Cardiac septum (tissue), 1 donor: ENCODE measurements around the gene ZNF607. TPM values are rescaled to one million over a fixed set of nuclear protein-coding genes. Genes with fewer than 3 reads are reported as not detected.
A peak's percentile ranks its signal among the peaks of the same experiment; 100 is the strongest.
"Not testable (repeated sequence)": the region's sequence is repeated elsewhere in the genome, so short reads cannot be mapped to it uniquely, and the experiment has no call there.

Experiments used
- DNase-seq: peaks from one replicate; pipeline ENCODE4 v3.0.0-alpha.2; 2020; ENCODE audit warnings: low spot score
- intact Hi-C: fragments of 100-400 bp; cut with DNase I; formaldehyde crosslinking; loops from one replicate; pipeline ENCODE4 v1.14.0; 2022
- long read RNA-seq: library from polyadenylated mRNA; unstranded; transcript quantifications from one replicate; pipeline ENCODE4 v2.0.0, GENCODE V29; 2021
- total RNA-seq: library from RNA; stranded (reverse); fragmentation: NEBNext Ultra II Directional; extraction: Animal tissue kit (Norgen Biotek cat#: 25700); gene quantifications from one replicate; pipeline ENCODE4 v1.2.1, GENCODE V29; 2021
- donor health status: DM: no; HTN: no; CAD: no.

ZNF607 gene
- total RNA-seq: 4.9 TPM
- long read RNA-seq, partial matches to known transcripts: 1 of 7 reads
- long read RNA-seq, other reads (novel, unspliced or antisense): 6 of 7 reads

- intact Hi-C loops: loop anchor here (2.0 kb wide), 2 partner anchors 59 to 65 kb away; partner anchors contain the start of genes ZFP30 and ZNF573
- DNase-seq: peak; percentile 93
Observed at GRCh38 chr19:37719111-37719926, at the start of gene ZNF607. Gene ZNF607, minus strand, starts transcription at chr19:37719761. Its CDS starts 8,143 bp downstream, at chr19:37711618.

GRCh38 chr19:37763488-37763887 lies 43.9 kb upstream of the ZNF607 start:
- intact Hi-C loops: no loop called here
- no peak for DNase-seq

- DNase-seq, intact Hi-C loops: not testable (repeated sequence)
Observed at GRCh38 chr19:37757683-37758082, 38.1 kb upstream of the ZNF607 start.

GRCh38 chr19:37738371-37738770 lies 18.8 kb upstream of the ZNF607 start:
- DNase-seq: no peak
- intact Hi-C loops: no loop called here

- no peak for DNase-seq
- intact Hi-C loops: no loop called here
Observed at GRCh38 chr19:37725181-37725580, 5.6 kb upstream of the ZNF607 start.

- DNase-seq: no peak
- intact Hi-C loops: loop anchor here (2.0 kb wide), 2 partner anchors 59 to 65 kb away; partner anchors contain the start of genes ZFP30 and ZNF573
Observed at GRCh38 chr19:37719927-37720265, 335 bp upstream of the ZNF607 start.

- intact Hi-C loops: loop anchor here (2.0 kb wide), 2 partner anchors 60 to 64 kb away; partner anchors contain the start of genes ZFP30 and ZNF573
Observed at GRCh38 chr19:37718304-37718703, 1.3 kb downstream of the ZNF607 start.

GRCh38 chr19:37716140-37716539 lies 3.4 kb downstream of the ZNF607 start:
- no peak for DNase-seq
- intact Hi-C loops: no loop called here

More at GRCh38 chr19:37718304-37718703, 1.3 kb downstream of the ZNF607 start:
- no peak for DNase-seq

- intact Hi-C loops: no loop called here
- no peak for DNase-seq
Observed at GRCh38 chr19:37706052-37706605, 13.4 kb downstream of the ZNF607 start.

- intact Hi-C loops: no loop called here
Observed at GRCh38 chr19:37699057-37699456, 20.5 kb downstream of the ZNF607 start.

GRCh38 chr19:37698216-37698615 lies 21.3 kb downstream of the ZNF607 start:
- intact Hi-C loops: no loop called here
- no peak for DNase-seq

More at GRCh38 chr19:37699057-37699456, 20.5 kb downstream of the ZNF607 start:
- DNase-seq: no peak

GRCh38 chr19:37695144-37695899 lies 24.2 kb downstream of the ZNF607 start:
- intact Hi-C loops: no loop called here

GRCh38 chr19:37692956-37693620 lies 26.5 kb downstream of the ZNF607 start:
- no peak for DNase-seq
- intact Hi-C loops: loop anchor here (1.0 kb wide), 1 partner anchor 37 kb away; no protein-coding TSS in a partner anchor

More at GRCh38 chr19:37695144-37695899, 24.2 kb downstream of the ZNF607 start:
- DNase-seq: no peak

GRCh38 chr19:37691881-37692504 lies 27.6 kb downstream of the ZNF607 start:
- intact Hi-C loops: loop anchor here (1.0 kb wide), 1 partner anchor 36 kb away; no protein-coding TSS in a partner anchor
- peak; percentile 93 for DNase-seq

GRCh38 chr19:37683520-37683919 lies 36.0 kb downstream of the ZNF607 start:
- no peak for DNase-seq
- intact Hi-C loops: no loop called here

GRCh38 chr19:37669450-37669914 lies 50.1 kb downstream of the ZNF607 start:
- no peak for DNase-seq
- intact Hi-C loops: no loop called here

- intact Hi-C loops: loop anchor here (5.0 kb wide), 1 partner anchor 60 kb away; no protein-coding TSS in a partner anchor
Observed at GRCh38 chr19:37657157-37657556, 62.4 kb downstream of the ZNF607 start.

GRCh38 chr19:37655689-37656371 lies 63.7 kb downstream of the ZNF607 start:
- intact Hi-C loops: loop anchor here (1.0 to 5.0 kb wide), 3 partner anchors 36 to 63 kb away; partner anchors contain the start of gene ZNF607

More at GRCh38 chr19:37657157-37657556, 62.4 kb downstream of the ZNF607 start:
- DNase-seq: not testable (repeated sequence)

More at GRCh38 chr19:37655689-37656371, 63.7 kb downstream of the ZNF607 start:
- DNase-seq: peak; percentile 88
